ENCODE results near the gene NPAS3. TPM values are rescaled to one million over a fixed set of nuclear protein-coding genes. Genes with fewer than 3 reads are reported as not detected.

The NPAS3 gene
- total RNA-seq, 1 experiment from 2014 or later = 0.90 TPM

DNA sequence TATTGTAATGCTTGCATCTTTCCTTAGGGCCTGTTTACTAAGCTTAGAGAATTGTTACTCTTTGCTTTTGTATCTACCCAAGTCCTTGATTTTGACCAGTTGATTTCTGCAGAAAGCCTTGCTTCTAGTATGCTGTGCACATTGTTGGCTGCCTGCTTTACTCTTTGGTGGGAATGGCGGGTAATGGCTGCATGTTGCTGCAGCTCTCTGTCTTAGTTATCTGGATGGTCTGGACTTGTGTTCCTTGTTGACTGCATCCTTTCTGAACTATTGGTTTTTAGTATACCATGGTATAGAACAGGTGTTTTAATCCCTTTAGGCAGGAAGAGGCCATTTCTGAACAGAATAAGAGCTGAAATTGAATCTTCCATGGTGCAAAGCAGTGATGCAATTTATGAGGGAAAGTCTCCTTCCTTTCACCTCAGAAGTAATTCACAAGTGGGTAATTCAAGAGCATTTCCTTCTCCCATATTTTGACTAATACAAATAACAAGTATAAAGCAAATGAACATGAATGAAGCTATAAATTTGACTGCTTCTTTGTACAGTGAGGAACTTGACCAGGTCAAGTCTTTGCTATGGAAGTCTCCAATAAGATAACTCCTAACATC, 466.4 kb downstream of the NPAS3 start:
- in situ Hi-C loops (cut with HindIII; ENCODE audit: low pct_unique_long_range_greater_than_20kb, low sequenced_read_pairs) = no loop called here
- no peak for DNase-seq (ENCODE audit: low read depth, low spot score)

DNA sequence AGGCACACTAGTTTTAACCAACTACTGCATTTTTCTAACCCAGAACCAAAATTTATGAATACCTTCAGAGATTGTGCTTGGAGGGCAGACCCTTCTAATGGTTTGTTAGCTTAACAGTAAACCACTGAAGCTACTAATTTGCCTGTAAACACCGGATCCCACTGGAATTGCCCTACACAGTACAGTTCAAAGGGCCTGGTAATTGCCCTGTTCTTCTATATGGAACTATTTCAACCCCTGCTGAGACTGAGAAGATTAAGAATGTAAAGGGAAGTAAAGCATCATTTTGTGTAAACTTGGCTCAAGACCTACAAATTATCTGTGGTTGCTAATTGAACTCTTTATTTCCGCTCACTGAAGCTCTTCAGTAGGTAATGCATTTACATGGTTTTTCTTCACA, 468.1 kb downstream of the NPAS3 start:
- DNase-seq (ENCODE audit: low read depth, low spot score) = no peak
- in situ Hi-C loops (cut with HindIII; ENCODE audit: low pct_unique_long_range_greater_than_20kb, low sequenced_read_pairs) = no loop called here

DNA sequence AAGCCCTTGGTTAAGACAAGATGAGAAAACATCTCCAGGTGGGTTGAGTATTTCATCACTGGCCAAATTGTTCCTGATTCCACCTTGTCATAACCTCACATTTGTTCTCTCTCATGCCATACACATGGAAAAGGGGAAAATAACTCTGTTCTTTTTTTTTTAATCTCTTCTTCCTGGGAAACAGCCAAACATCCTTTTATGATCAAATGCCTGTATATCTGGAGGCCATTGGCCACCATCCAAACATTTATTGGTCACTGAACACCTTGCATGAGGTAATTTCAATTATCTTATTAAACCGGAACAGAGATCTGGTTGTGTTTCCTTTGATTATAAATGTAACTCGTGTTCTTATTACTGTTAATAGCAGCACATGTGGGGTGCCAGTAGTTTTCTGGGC, 469.6 kb downstream of the NPAS3 start:
- in situ Hi-C loops (cut with HindIII; ENCODE audit: low pct_unique_long_range_greater_than_20kb, low sequenced_read_pairs) = no loop called here
- DNase-seq (ENCODE audit: low read depth, low spot score) = no peak

DNA sequence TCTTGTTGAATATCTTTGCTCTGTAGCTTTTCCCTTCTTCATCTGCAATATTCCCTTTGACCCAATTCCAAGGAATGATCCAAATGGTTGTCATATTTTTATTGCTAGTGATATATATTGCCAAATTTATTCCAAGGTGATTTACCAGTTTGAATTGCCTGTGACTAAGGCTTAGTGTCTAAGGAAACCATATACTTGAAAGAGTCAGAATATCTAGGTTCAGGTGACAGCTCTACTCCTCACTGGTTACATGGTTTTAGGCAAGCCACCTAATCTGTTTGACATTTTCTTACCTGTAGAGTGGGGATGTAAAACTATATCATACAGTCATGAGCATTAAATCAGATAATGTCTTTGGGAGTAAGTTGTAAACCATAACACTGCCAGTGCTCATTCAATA, 473.8 kb downstream of the NPAS3 start:
- no peak for DNase-seq (ENCODE audit: low read depth, low spot score)
- in situ Hi-C loops (cut with HindIII; ENCODE audit: low pct_unique_long_range_greater_than_20kb, low sequenced_read_pairs) = no loop called here

DNA sequence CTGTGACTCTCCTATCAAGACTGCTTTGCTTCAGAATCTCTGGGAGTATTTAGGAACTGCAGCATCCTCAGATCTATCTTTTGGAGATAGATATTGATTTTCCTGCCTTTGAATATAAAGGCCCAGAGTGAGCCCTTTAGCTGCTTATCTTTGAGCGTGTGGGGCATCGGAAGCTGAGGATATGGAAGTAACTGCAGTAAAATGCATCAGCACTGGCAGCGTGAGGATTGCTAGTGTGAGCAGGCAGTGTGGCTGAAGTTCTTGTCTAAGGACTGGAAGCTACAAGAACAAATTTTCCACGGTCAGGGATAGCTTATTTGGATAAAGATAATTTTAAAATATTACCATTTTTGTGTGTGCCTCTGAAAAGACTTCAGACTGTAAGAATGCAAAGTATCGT, 474.7 kb downstream of the NPAS3 start:
- no peak for DNase-seq (ENCODE audit: low read depth, low spot score)
- in situ Hi-C loops (cut with HindIII; ENCODE audit: low pct_unique_long_range_greater_than_20kb, low sequenced_read_pairs) = no loop called here

DNA sequence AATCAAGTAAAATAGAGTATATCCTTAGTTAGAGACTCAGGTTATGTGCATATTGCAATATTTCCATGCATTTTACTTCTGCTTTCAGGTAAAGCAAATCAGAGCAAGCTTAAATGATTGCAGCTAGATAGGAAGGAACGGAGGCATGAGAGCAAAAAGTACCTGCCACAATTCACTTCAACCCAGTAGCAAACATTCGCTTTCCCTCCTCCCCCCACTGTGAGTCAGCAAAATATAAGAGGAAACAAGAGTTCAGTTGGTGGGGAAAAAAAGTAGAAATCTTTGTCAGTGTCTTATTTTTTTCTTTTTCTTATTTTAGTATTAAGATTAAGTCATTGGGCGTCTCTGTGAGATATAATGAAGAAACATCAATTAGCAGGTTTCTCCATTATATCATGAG, 475.4 kb downstream of the NPAS3 start:
- no peak for DNase-seq (ENCODE audit: low read depth, low spot score)
- in situ Hi-C loops (cut with HindIII; ENCODE audit: low pct_unique_long_range_greater_than_20kb, low sequenced_read_pairs) = no loop called here

DNA sequence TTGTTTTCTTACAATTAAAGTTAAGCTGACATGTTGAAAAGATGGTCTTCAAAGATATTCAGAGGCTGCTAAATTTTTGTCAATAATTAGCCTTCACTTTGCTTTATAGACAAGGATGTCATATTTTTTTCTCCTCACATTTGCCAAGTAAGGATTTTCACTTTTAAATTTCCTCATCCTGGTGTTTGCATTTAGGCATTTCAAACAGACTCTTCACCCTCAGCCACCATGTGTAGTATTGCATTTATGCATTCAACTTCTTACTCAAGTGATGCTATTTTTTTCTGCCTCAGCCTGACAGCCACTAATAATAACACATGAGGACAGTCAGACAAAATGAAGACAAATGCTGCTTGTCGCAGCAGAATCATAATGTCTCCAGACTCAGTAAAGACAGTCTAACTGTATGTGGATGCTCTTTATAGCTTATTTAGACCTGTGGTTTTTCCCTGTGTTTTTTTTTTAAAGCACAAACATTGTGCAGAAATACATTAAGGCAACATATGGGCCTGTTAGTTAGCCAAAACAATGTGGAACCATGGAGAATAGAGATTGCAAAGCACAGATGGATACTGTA, 481.5 kb downstream of the NPAS3 start:
- in situ Hi-C loops (cut with HindIII; ENCODE audit: low pct_unique_long_range_greater_than_20kb, low sequenced_read_pairs) = no loop called here
- DNase-seq (ENCODE audit: low read depth, low spot score) = no peak

DNA sequence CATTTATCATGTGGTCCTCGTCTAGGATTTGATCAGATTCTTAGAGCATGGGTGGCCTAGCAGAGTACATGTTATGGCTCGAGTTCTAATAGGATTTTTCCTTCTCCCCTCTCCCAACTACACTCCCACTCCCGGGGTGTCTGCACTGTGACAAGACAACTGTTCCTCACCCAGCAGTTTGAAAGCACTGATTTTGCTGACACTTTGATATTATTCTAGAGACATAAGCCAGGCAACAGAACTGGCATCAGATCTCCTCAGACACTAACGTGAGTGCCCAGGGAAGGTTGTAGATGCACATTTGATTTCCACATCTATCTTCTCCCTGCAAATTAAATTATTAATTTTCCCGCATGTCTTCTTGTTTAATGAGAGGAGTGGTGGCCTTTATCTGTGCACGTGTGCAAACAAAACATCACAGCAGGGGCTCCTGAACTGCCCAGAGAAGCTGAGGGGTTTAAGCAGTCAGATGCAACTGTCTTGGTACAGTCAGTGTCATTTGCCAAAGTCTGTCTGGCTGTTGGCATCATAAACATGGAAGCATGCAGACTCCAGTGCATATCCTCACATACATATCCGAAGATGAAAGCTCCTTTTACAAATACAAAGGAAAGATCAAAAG, 491.8 kb downstream of the NPAS3 start:
- in situ Hi-C loops (cut with HindIII; ENCODE audit: low pct_unique_long_range_greater_than_20kb, low sequenced_read_pairs) = no loop called here
- DNase-seq (ENCODE audit: low read depth, low spot score) = no peak

DNA sequence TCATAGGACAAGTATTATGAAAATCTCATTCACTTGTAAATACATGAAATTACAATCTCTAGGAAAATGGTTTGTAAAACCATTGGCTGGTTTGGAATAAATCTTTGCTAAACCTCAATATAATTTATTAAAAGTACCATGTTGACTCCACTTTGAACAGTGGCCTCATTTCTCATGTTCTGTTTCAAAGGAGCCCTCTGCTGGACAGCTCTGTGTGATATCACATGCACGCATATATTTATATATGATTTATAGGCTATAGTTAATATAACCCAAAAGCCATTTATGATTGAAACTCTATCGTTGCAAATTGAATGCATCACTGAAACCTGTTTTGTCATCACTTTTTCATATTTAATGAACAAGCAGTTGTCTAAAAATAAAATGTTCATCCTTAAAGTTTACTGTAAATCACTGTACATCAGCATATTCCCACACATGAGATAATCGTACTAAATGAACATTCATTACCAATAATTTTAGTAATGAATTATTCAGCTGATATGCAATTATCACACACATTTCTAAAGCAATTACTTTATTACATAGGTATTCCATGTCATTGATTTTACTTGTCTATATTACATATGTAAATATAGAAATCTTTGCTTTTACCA, 493.8 kb downstream of the NPAS3 start:
- in situ Hi-C loops (cut with HindIII; ENCODE audit: low pct_unique_long_range_greater_than_20kb, low sequenced_read_pairs) = no loop called here
- DNase-seq (ENCODE audit: low read depth, low spot score) = peak; percentile 55

DNA sequence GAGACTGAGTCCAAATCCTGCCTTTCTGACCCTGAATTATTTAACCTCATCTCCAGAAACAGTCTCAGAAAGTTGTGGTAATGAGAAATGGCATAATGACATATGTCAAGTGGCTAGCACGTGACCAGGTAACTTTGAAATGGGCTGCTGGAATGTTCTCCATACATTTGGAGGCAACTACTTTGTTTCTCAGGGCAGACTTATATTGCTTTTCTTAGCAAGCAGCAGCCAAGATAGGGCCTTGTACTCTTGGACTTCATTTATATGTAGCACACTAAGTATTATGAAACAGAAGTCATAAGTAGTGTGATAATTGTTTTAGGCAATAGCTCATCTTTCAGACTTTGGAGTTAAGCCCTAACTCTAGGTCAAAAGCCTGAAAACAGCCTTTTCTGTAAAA, 494.7 kb downstream of the NPAS3 start:
- no peak for DNase-seq (ENCODE audit: low read depth, low spot score)
- in situ Hi-C loops (cut with HindIII; ENCODE audit: low pct_unique_long_range_greater_than_20kb, low sequenced_read_pairs) = no loop called here

DNA sequence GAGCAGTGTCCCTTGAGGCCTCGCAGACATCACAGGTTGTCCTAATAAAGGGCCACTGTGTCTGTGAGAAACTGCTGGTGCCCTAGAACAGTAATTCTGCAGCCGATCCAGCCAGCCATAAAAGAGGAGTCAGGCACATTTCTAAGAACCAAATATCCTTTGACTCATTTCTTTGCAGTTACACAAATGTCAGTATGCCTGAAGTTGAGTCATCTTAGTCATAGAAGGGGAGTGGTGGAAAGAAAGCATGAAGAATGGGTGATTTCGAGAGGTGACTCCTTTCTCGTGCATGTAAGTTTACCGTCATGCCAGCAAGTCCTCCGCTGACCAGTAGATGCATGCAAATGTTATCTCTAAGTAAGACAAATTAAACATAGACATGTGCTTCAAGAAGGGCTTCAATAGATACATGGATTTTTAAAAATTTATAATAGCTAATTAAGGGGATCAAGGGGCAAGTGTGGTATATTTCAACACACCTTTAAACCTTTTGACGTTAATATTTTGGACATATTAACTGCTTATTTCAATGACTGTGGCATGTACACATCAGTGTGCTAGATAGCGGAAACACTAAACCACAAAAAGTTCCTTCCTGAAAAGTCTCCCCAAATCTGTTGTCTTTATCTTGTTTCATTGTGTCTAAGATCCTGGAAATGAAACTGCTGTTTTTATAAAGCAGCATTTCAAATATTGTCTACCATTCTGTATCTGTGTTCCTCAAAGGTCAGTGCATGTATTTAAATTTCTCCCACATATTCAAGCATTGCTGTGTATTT, 497.4 kb downstream of the NPAS3 start:
- no peak for DNase-seq (ENCODE audit: low read depth, low spot score)
- in situ Hi-C loops (cut with HindIII; ENCODE audit: low pct_unique_long_range_greater_than_20kb, low sequenced_read_pairs) = no loop called here

DNA sequence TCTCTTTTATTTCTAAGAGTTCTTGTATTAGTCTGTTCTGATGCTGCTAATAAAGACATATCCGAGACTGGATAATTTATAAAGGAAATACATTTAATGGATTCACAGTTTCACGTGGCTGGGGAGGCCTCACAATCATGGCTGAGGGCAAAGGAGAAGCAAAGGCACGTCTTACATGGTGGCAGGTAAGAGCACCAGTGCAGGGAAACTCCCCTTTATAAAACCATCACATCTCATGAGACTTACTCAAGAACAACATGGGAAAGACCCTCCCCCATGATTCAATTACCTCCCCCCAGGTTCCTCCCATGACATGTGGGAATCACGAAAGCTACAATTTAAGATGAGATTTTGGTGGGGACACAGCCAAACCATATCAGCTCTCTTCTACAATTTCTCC, 503.0 kb downstream of the NPAS3 start:
- DNase-seq (ENCODE audit: low read depth, low spot score) = no peak
- in situ Hi-C loops (cut with HindIII; ENCODE audit: low pct_unique_long_range_greater_than_20kb, low sequenced_read_pairs) = no loop called here

DNA sequence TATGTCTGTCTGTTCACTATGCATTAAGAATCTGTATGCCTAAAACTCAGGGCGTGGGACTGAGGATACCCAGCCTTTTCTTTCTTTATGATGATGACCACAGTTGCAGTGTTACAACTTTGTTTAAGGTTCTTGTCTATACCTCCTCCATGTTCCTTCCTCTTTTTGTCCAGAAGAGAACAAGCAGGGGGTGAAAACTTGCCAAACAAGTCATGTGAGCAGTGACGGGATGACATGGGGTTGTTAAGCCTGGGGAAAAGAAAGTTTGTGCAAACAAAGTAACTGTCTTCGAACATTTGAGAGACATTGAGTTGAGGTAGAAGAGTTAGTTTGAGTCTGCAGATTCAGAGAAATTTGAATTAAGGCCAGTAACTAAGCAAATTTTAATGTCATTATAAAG, 505.5 kb downstream of the NPAS3 start:
- in situ Hi-C loops (cut with HindIII; ENCODE audit: low pct_unique_long_range_greater_than_20kb, low sequenced_read_pairs) = no loop called here
- no peak for DNase-seq (ENCODE audit: low read depth, low spot score)

DNA sequence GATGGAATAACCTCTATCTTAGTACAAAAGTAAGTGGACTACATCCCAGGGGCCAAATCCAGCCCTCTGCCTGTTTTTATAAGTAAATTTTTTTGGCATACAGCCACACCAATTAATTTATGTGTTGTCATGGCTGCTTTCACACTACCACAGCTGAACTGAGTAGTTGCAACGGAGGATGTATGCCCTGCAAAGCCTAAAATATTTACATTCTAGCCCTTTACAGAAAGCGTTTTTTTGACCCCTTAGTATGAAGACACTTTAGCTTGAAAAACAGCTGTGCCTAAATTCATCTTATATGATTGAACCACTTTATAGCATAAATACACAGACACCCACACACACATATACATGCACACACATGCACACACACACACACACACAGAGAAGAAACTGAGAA, 510.6 kb downstream of the NPAS3 start:
- DNase-seq (ENCODE audit: low read depth, low spot score) = no peak
- in situ Hi-C loops (cut with HindIII; ENCODE audit: low pct_unique_long_range_greater_than_20kb, low sequenced_read_pairs) = no loop called here

DNA sequence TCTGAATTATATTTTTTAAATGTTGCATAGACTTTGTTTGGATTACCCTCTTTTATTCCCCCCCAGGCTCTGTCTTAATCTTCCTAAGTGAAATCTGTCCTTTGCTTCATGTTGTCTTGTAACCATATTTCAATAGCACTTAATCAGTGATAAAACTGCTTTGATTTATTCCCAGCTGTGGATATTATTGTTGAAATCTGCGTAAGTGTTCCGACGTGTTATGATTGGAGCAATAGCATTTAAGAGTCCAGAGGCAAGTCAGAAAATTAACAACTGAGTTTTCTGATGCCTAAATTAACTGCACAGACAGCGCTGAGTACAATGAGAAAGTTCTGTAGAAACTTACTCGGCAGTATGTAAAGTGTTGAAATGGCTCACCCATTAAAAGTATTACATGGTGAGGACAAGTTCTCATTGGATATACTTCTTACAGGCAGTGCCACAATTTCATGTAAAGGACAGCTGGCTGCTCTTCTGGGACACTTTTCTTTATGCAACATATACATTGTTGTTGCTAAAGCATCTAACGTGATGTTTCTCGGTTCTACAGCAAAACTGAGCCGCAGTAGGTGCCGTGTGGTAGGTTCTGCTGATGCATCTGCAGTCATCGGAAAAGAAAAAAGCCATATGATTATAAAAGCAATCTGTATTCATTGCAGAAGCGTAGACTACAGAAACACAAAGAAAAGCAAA, 511.2 kb downstream of the NPAS3 start:
- in situ Hi-C loops (cut with HindIII; ENCODE audit: low pct_unique_long_range_greater_than_20kb, low sequenced_read_pairs) = no loop called here

DNA sequence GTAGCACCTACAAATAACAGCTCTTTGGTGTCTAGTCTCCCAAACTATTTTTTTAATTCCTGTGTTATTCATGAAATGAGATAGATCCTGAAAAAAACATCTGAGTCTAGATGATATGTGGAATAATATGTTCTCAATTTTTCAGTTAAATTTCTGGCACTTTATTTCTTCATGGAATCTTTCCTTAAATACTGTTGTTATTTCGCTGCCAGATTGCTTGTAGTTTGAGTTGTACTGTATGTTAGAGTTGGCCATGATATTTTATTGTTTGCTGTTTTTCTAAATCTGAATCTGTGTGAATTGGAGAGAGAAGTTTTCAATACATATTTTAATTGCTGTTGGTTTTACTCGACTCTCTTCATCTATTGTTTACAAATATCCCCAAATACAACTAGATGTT, 511.7 kb downstream of the NPAS3 start:
- no peak for DNase-seq (ENCODE audit: low read depth, low spot score)
- in situ Hi-C loops (cut with HindIII; ENCODE audit: low pct_unique_long_range_greater_than_20kb, low sequenced_read_pairs) = no loop called here

More for the DNA sequence above, 511.2 kb downstream of the NPAS3 start:
- DNase-seq (ENCODE audit: low read depth, low spot score) = no peak

DNA sequence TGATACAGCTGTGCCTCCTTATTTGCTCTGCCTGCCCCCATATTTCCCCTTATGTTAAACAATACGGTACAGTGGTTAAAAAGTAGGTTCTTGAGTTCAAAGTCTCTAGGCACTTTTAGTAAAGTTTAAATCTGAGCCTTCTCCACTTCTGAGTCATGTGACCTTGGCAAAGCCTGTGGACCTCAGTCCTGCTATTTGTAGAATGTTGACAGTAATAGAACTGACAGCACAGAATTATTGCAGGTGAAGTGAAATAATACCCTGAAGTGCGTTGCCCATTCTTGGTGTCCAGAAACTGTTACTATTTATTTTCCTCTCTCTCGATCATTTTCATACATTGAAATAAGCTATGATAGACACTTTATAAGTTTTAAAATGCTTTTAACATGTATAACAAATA, 512.5 kb downstream of the NPAS3 start:
- DNase-seq (ENCODE audit: low read depth, low spot score) = no peak
- in situ Hi-C loops (cut with HindIII; ENCODE audit: low pct_unique_long_range_greater_than_20kb, low sequenced_read_pairs) = no loop called here

DNA sequence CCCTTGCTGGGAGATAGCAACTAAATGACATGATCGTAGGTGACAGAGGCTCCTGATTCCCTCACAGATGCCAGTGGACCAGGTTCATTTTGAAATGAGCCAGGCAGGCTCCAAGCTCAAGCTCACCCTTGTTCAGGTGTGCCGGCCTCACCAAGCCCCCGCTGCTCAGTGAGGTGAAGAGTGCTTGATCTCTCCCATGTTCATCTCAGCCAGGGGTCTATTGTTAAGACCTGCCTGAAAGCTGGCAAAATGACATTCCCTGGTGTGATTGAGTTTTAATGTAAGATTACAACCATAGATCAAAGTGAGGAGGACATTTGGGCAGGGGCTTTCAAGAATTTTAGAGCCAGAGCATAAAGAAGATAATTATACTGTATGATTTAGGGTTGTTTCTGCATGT, 514.3 kb downstream of the NPAS3 start:
- in situ Hi-C loops (cut with HindIII; ENCODE audit: low pct_unique_long_range_greater_than_20kb, low sequenced_read_pairs) = no loop called here

More for the DNA sequence above, 514.3 kb downstream of the NPAS3 start:
- no peak for DNase-seq (ENCODE audit: low read depth, low spot score)
